ENCODE data around the gene TIMM17B.

TIMM17B gene

GRCh38 chrX:48897625-48898306 lies at the start of gene TIMM17B, which contains the start of gene PQBP1:
TIMM17B (minus strand) TSS chrX:48897768; CDS start chrX:48897749, 19 bp downstream.
PQBP1 (plus strand) TSS chrX:48897930; CDS start chrX:48898510, 580 bp downstream.
- DNase-seq, result peak; percentile 79

- DNase-seq, result no peak
These were observed 48.2 kb upstream of the TIMM17B start for GRCh38 chrX:48945517-48946348.

- no peak for DNase-seq
These were observed 45.3 kb upstream of the TIMM17B start for GRCh38 chrX:48942895-48943294.

GRCh38 chrX:48940404-48940955 lies 42.9 kb upstream of the TIMM17B start:
- DNase-seq, result no peak

GRCh38 chrX:48939524-48940228 lies 42.1 kb upstream of the TIMM17B start:
- DNase-seq, result no peak

- peak; percentile 38 for DNase-seq
These were observed 41.3 kb upstream of the TIMM17B start for GRCh38 chrX:48938721-48939425.

GRCh38 chrX:48937054-48937907 lies 39.7 kb upstream of the TIMM17B start:
- peak; percentile 73 for DNase-seq

GRCh38 chrX:48936429-48937053 lies 39.0 kb upstream of the TIMM17B start:
- no peak for DNase-seq

- DNase-seq, result no peak
These were observed 37.7 kb upstream of the TIMM17B start for GRCh38 chrX:48935301-48935670.

GRCh38 chrX:48934581-48935300 lies 37.2 kb upstream of the TIMM17B start:
- DNase-seq, result no peak

- no peak for DNase-seq
These were observed 36.2 kb upstream of the TIMM17B start for GRCh38 chrX:48933757-48934156.

GRCh38 chrX:48927736-48928382 lies 30.3 kb upstream of the TIMM17B start:
- DNase-seq, result no peak

GRCh38 chrX:48927123-48927522 lies 29.6 kb upstream of the TIMM17B start:
- no peak for DNase-seq

- DNase-seq, result no peak
These were observed 26.7 kb upstream of the TIMM17B start for GRCh38 chrX:48924270-48924669.

GRCh38 chrX:48923771-48924170 lies 26.2 kb upstream of the TIMM17B start:
- no peak for DNase-seq

- DNase-seq, result no peak
These were observed 23.1 kb upstream of the TIMM17B start for GRCh38 chrX:48920718-48921104.

GRCh38 chrX:48919947-48920717 lies 22.6 kb upstream of the TIMM17B start:
- DNase-seq, result no peak

GRCh38 chrX:48919360-48919841 lies 21.8 kb upstream of the TIMM17B start:
- no peak for DNase-seq
